CD4-positive, alpha-beta memory T cell (primary cell): Measurements from ENCODE around the gene THEMIS. TPM values are rescaled to one million over a fixed set of nuclear protein-coding genes. Genes with fewer than 3 reads are reported as not detected.

ENCODE experiments used
- CTCF ChIA-PET: fragments of 350-600 bp; sonication (Branson Sonifier 250); formaldehyde crosslinking; loops from one replicate; lab custom pipeline; 2021; ENCODE audit warnings: inconsistent platforms; ENCODE audit not compliant: partially characterized antibody; lab: Charles Lee
- POLR2A ChIA-PET: fragments of 350-600 bp; sonication (Branson Sonifier 250); formaldehyde crosslinking; loops from one replicate; lab custom pipeline; 2021; ENCODE audit not compliant: partially characterized antibody; lab: Charles Lee
- DNase-seq, 5 donors: peaks; one replicate each; pipeline versions ENCODE4 v3.0.0 to v3.0.0-alpha.2; 2020 to 2022; ENCODE audit warnings: mixed read lengths in 1 of 5
- H3K27ac ChIP-seq: one replicate; pipeline ENCODE4 v1.7.0; 2013; ENCODE audit warnings: low read depth, low read length
- H3K27me3 ChIP-seq: 2 replicates; pipeline ENCODE4 v1.7.0; 2013; ENCODE audit warnings: mild to moderate bottlenecking, low read length, moderate library complexity; ENCODE audit not compliant: insufficient read depth
- H3K36me3 ChIP-seq: 2 replicates; pipeline ENCODE4 v1.7.0; 2013; ENCODE audit warnings: mild to moderate bottlenecking, low read length, moderate library complexity; ENCODE audit not compliant: insufficient read depth
- H3K4me1 ChIP-seq: 2 replicates; pipeline ENCODE4 v1.7.0; 2013; ENCODE audit warnings: mild to moderate bottlenecking, low read length, moderate library complexity; ENCODE audit not compliant: insufficient read depth
- H3K4me3 ChIP-seq, 2 donors: one replicate each; pipeline ENCODE4 v1.7.0; 2013; ENCODE audit warnings: low read length in 2 of 2, mild to moderate bottlenecking in 1 of 2
- H3K9me3 ChIP-seq, 2 donors: one replicate each; pipeline ENCODE4 v1.7.0; 2013; ENCODE audit warnings: low read length in 2 of 2, control low read depth in 1 of 2; ENCODE audit not compliant: control insufficient read depth in 1 of 2
- H3K27ac Mint-ChIP-seq, 7 donors: one replicate each; pipeline ENCODE4 v1.8.0; 2020 to 2021; ENCODE audit warnings: mixed read lengths in 7 of 7, mild to moderate bottlenecking in 6 of 7, inconsistent platforms in 3 of 7, moderate library complexity in 3 of 7
- H3K27me3 Mint-ChIP-seq, 2 donors: one replicate each; pipeline ENCODE4 v1.8.0; 2020 to 2021; ENCODE audit warnings: mixed read lengths in 2 of 2
- H3K36me3 Mint-ChIP-seq, 2 donors: one replicate each; pipeline ENCODE4 v1.8.0; 2020 to 2021; ENCODE audit warnings: mixed read lengths in 2 of 2, inconsistent platforms in 1 of 2, mild to moderate bottlenecking in 1 of 2
- H3K4me1 Mint-ChIP-seq, 4 donors: one replicate each; pipeline ENCODE4 v1.8.0; 2020 to 2021; ENCODE audit warnings: mixed read lengths in 4 of 4, mild to moderate bottlenecking in 1 of 4
- H3K4me3 Mint-ChIP-seq, 8 donors: one replicate each; pipeline ENCODE4 v1.8.0; 2020 to 2021; ENCODE audit warnings: mixed read lengths in 8 of 8, mild to moderate bottlenecking in 7 of 8, moderate library complexity in 6 of 8, inconsistent platforms in 3 of 8
- H3K9me3 Mint-ChIP-seq, 8 donors: one replicate each; pipeline ENCODE4 v1.8.0; 2020 to 2021; ENCODE audit warnings: mixed read lengths in 8 of 8, mild to moderate bottlenecking in 5 of 8, inconsistent platforms in 3 of 8, moderate library complexity in 1 of 8
- intact Hi-C: fragments of 100-400 bp; cut with micrococcal nuclease; formaldehyde crosslinking; loops from one replicate; pipeline ENCODE4 v1.15.1; 2023
- polyA plus RNA-seq, 2 donors: library from polyadenylated mRNA; unstranded; fragments of 300-500 nt; fragmentation: Illumina TruSeq; gene quantifications; one replicate each; pipeline ENCODE4 v1.2.3, GENCODE V29; 2021
- total RNA-seq, 2 experiments: library from RNA; stranded (reverse); gene quantifications; one replicate each; pipeline ENCODE4 v1.2.3, GENCODE V29; 2021

THEMIS gene
- total and polyA plus RNA-seq, 4 experiments from 2014 or later, result 58.1 to 112 (median 70.9) TPM

DNA sequence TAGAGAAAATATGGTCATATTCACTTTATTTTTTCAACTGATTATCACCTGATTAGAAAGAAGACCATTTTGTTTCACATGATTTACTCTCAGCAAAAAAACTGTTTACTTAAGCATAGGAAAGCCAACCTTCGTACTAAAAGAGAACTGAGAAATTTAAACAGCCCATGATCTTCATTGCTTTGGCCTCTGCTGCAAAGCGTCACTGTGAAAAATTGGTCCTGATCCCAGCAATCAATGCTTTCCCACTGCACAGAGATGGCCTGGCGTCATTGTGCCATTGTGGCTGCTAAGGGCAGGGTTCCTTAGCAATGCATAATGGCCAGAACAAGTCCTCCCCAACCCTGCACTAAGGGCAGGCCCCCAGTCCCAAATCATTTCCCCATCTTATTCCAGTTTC, 19.9 kb upstream of the THEMIS start:
- Histone ChIP-seq H3K9me3 (no peaks in the 10 kb centered on the region), H3K4me1 (peaks cover 75% of the 10 kb centered on the region), H3K27ac (no peak overlapping the region), H3K4me3 (no peak overlapping the region), H3K36me3 (no peaks in the 10 kb centered on the region), H3K27me3 (no peaks in the 10 kb centered on the region)
- H3K9me3 Mint-ChIP-seq, result peaks cover 0 to 6% (median 0%) of the 10 kb centered on the region in 8 donors
- H3K4me3 Mint-ChIP-seq, result peak overlapping the region in 5 of 8 donors; percentile 13 to 51 (median 31)
- DNase-seq, result no peak
- no peaks in the 10 kb centered on the region for H3K27me3 Mint-ChIP-seq
- peak overlapping the region in 5 of 7 donors; percentile 14 to 91 (median 24) for H3K27ac Mint-ChIP-seq
- ChIA-PET CTCF (interaction anchor here (0.9 to 1.6 kb wide), 2 partner anchors 12 to 65 kb away, joined by 3 to 6 read pairs; no protein-coding TSS in a partner anchor), POLR2A (interaction anchor here (0.6 to 2.7 kb wide), 4 partner anchors 15 to 51 kb away, joined by 4 to 14 read pairs (median 6); partner anchors contain the start of gene THEMIS)
- H3K4me1 Mint-ChIP-seq, result peaks cover 60 to 92% (median 72%) of the 10 kb centered on the region in 4 donors
- intact Hi-C loops, result no loop called here
- H3K36me3 Mint-ChIP-seq, result peaks cover 4 to 17% of the 10 kb centered on the region in 2 donors

DNA sequence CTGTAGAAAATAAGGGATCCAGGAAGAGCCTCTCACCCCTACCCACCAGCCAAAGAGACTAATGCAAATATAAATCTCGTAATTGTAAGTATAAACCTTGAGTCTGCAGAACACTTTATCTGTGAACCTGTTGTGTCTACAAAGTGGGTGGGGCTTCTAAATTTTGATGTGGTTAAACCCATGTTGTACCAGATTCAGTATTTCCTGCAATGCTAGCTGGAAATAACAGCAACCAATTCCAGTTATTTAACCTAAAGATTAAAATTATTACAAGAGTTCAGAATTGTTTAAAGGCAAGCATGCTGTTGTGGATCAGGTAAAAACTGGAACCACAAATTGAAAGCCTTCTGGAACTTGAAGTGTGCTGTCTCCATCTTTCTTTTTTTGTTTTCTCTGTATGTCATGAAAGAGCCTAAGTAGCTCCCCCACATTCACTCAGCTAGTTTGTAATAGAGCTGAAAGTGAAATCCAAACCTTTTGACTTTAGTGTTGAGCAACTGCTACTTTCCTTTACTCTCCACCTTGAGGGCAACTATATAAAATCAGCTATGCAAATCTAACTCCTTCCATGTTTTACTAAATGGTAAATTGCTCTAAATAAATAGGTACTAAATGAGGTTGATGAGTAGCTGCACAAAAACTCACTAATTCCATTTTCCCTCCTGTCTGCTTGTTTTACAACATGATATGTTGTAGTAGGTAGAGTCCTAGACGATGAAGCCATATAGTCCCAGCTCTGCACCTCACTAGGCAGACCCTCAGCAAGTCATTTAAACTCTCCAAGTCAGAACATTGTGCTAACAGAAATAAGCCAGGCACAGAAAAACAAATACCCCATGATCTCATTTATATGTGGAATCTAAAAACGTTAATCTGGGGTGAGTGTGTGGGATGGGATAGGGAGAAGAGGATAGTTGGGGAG, 17.9 kb upstream of the THEMIS start:
- Mint-ChIP-seq H3K4me1 (peaks cover 53 to 89% (median 71%) of the 10 kb centered on the region in 4 donors), H3K27ac (peak overlapping the region; percentile 86 to 98 (median 94)), H3K36me3 (peaks cover 0 to 23% of the 10 kb centered on the region in 2 donors), H3K9me3 (no peaks in the 10 kb centered on the region), H3K27me3 (no peaks in the 10 kb centered on the region), H3K4me3 (peak overlapping the region; percentile 93 to 99 (median 96))
- intact Hi-C loops, result loop anchor here (1.0 to 2.0 kb wide), 6 partner anchors 10 to 62 kb away; partner anchors contain the start of gene THEMIS
- ChIA-PET POLR2A (interaction anchor here (0.7 to 5.9 kb wide), 16 partner anchors 10 to 326 kb away, joined by 3 to 83 read pairs (median 11); partner anchors contain the start of gene THEMIS), CTCF (interaction anchor here (0.8 to 4.0 kb wide), 12 partner anchors 10 to 182 kb away, joined by 3 to 30 read pairs (median 5); no protein-coding TSS in a partner anchor)
- no peaks in the 10 kb centered on the region for H3K27me3 ChIP-seq
- no peaks in the 10 kb centered on the region for H3K36me3 ChIP-seq
- H3K4me3 ChIP-seq, result peak overlapping the region; percentile 59 to 68
- peak; percentile 72 to 79 (median 75) for DNase-seq
- no peaks in the 10 kb centered on the region for H3K9me3 ChIP-seq
- peaks cover 79% of the 10 kb centered on the region for H3K4me1 ChIP-seq
- peak overlapping the region; percentile 53 for H3K27ac ChIP-seq

DNA sequence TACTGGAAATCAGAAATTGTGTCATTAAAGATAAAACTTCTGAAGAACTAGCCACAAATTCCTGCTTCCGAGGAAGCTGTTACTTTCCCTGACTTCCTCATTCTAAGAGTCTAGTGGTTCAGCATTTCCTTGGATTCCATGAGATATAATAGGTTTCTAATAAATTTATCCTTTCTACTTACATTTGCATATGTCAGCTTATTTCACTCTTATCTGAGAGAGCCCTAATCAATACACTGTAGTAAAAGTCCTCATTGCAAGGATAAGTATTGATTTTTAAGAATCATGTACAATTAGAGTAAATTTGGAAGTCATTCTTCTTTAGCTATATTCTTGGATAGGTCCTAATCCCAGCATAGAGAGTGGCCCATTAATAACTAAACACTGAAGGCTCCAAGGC, 16.9 kb upstream of the THEMIS start:
- Histone ChIP-seq H3K36me3 (peaks cover 2% of the 10 kb centered on the region), H3K27ac (peak overlapping the region; percentile 53), H3K4me1 (peaks cover 79% of the 10 kb centered on the region), H3K9me3 (no peaks in the 10 kb centered on the region), H3K4me3 (peak overlapping the region; percentile 59 to 68), H3K27me3 (no peaks in the 10 kb centered on the region)
- DNase-seq, result no peak
- H3K4me3 Mint-ChIP-seq, result peak overlapping the region; percentile 93 to 99 (median 96)
- H3K36me3 Mint-ChIP-seq, result peaks cover 9 to 30% of the 10 kb centered on the region in 2 donors
- ChIA-PET POLR2A (interaction anchor here (1.3 to 5.9 kb wide), 12 partner anchors 9 to 54 kb away, joined by 4 to 83 read pairs (median 15); partner anchors contain the start of gene THEMIS), CTCF (interaction anchor here (0.8 to 4.0 kb wide), 8 partner anchors 9 to 62 kb away, joined by 3 to 30 read pairs (median 3); partner anchors contain the start of gene THEMIS)
- H3K27ac Mint-ChIP-seq, result peak overlapping the region; percentile 86 to 98 (median 94)
- no peaks in the 10 kb centered on the region for H3K27me3 Mint-ChIP-seq
- intact Hi-C loops, result loop anchor here (1.0 to 2.0 kb wide), 6 partner anchors 9 to 61 kb away; partner anchors contain the start of gene THEMIS
- H3K9me3 Mint-ChIP-seq, result peaks cover 0 to 5% (median 0%) of the 10 kb centered on the region in 8 donors
- peaks cover 52 to 88% (median 69%) of the 10 kb centered on the region in 4 donors for H3K4me1 Mint-ChIP-seq

DNA sequence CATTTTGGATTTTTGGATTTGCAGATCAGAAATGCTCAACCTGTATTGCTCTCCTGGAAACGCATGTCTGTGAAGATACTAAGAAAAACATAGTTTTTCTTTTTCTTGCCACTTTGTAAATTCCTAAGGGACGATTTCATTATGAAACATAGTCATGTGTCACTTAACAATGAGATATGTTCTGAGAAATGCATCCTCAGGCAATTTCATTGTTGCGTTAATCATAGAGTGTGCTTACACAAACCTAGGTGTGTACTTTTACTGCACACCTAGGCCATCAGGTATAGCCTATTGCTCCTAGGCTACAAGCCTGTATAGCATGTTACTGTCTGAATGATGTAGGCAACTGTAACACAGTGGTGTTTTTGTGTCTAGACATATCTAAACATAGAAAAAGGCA, 13.4 kb upstream of the THEMIS start:
- Mint-ChIP-seq H3K9me3 (peaks cover 0 to 20% (median 5%) of the 10 kb centered on the region in 8 donors), H3K4me1 (peaks cover 40 to 79% (median 61%) of the 10 kb centered on the region in 4 donors), H3K36me3 (peaks cover 31 to 51% of the 10 kb centered on the region in 2 donors), H3K27ac (peak overlapping the region in 1 of 7 donors; percentile 78), H3K27me3 (no peaks in the 10 kb centered on the region), H3K4me3 (peak overlapping the region in 5 of 8 donors; percentile 58 to 83 (median 82))
- ChIA-PET CTCF (interaction anchor here (1.3 to 1.9 kb wide), 2 partner anchors 14 to 59 kb away, joined by 4 to 5 read pairs; partner anchors contain the start of gene THEMIS), POLR2A (interaction anchor here (5.9 kb wide), 1 partner anchor 21 kb away, joined by 77 read pairs; no protein-coding TSS in a partner anchor)
- Histone ChIP-seq H3K9me3 (no peaks in the 10 kb centered on the region), H3K27ac (no peak overlapping the region), H3K36me3 (peaks cover 7% of the 10 kb centered on the region), H3K4me3 (no peak overlapping the region), H3K27me3 (no peaks in the 10 kb centered on the region), H3K4me1 (peaks cover 57% of the 10 kb centered on the region)
- intact Hi-C loops, result no loop called here
- no peak for DNase-seq

DNA sequence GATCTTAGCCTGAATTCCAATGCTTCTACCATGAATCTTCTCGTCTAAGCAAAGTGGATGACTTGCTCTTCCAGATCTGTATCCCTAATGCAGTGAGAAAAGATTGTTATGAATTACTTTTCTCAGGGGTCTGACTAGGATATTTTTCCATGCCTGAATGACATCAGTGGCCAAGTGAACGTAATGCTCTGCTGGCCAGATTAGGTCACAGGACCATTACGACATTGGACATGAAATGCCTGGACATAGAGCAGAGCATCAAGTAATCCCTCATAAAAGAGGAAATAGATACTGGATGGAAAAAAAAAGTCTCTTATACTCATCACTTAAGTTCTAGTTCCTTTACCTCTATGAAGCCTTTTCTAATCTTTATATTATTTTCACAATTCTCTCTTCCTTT, 12.1 kb upstream of the THEMIS start:
- intact Hi-C loops, result no loop called here
- H3K4me3 ChIP-seq, result no peak overlapping the region
- Mint-ChIP-seq H3K4me3 (peak overlapping the region in 3 of 8 donors; percentile 36 to 64 (median 55)), H3K36me3 (peaks cover 33 to 56% of the 10 kb centered on the region in 2 donors), H3K27ac (peak overlapping the region in 3 of 7 donors; percentile 10 to 43 (median 22)), H3K27me3 (no peaks in the 10 kb centered on the region), H3K9me3 (peaks cover 0 to 21% (median 7%) of the 10 kb centered on the region in 8 donors), H3K4me1 (peaks cover 39 to 77% (median 59%) of the 10 kb centered on the region in 4 donors)
- ChIA-PET CTCF (interaction anchor here (1.3 kb wide), 1 partner anchor 12 kb away, joined by 4 read pairs; the partner anchor contains the start of gene THEMIS), POLR2A (no interaction called here)
- H3K27me3 ChIP-seq, result no peaks in the 10 kb centered on the region
- H3K27ac ChIP-seq, result no peak overlapping the region
- peaks cover 7% of the 10 kb centered on the region for H3K36me3 ChIP-seq
- peaks cover 50% of the 10 kb centered on the region for H3K4me1 ChIP-seq
- no peak for DNase-seq
- H3K9me3 ChIP-seq, result no peaks in the 10 kb centered on the region

DNA sequence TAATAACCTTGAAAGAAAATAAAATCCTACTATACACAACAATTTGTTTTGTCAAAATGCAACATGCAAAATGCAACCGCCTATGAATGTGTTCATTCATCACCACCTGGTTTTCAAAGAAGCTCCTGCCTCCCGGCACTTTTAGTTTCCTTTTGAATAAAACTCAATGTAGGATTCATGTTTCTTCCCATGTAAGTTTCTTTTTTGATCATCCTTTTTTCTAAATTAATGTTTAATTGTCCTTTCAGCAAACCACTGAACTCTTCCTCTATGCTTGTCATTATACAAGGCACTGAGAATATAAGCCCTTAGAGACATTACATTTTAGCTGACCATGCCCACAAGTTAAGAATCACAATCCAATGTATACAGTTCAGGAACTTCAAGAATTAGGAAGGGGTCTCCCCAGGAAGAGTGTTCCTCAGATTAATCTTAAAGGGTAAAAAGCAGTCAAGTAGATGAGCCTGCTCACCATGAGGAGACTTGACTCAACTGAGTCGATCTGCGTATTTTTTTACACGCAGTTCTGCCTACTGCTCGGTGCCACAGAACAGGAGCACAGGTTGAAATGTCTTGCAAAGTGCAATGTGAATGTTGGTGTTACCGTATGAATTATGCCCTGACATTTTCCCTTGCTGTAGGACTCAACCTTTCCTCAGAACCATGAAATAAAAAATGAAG, 7.2 kb upstream of the THEMIS start:
- Mint-ChIP-seq H3K27ac (peak overlapping the region; percentile 87 to 98 (median 95)), H3K36me3 (peaks cover 31 to 38% of the 10 kb centered on the region in 2 donors), H3K9me3 (peaks cover 0 to 25% (median 9%) of the 10 kb centered on the region in 8 donors), H3K4me1 (peaks cover 48 to 76% (median 60%) of the 10 kb centered on the region in 4 donors), H3K4me3 (peak overlapping the region; percentile 82 to 98 (median 90)), H3K27me3 (no peaks in the 10 kb centered on the region)
- H3K4me3 ChIP-seq, result peak overlapping the region; percentile 44 to 72
- no peaks in the 10 kb centered on the region for H3K9me3 ChIP-seq
- intact Hi-C loops, result loop anchor here (1.0 to 2.0 kb wide), 2 partner anchors 10 to 65 kb away; no protein-coding TSS in a partner anchor
- H3K4me1 ChIP-seq, result peaks cover 56% of the 10 kb centered on the region
- no peaks in the 10 kb centered on the region for H3K27me3 ChIP-seq
- ChIA-PET POLR2A (interaction anchor here (1.0 to 5.8 kb wide), 16 partner anchors 9 to 69 kb away, joined by 3 to 83 read pairs (median 4); partner anchors contain the start of gene THEMIS), CTCF (interaction anchor here (1.0 to 4.9 kb wide), 4 partner anchors 10 to 52 kb away, joined by 3 to 30 read pairs (median 10); no protein-coding TSS in a partner anchor)
- H3K36me3 ChIP-seq, result peaks cover 7% of the 10 kb centered on the region
- peak overlapping the region; percentile 77 for H3K27ac ChIP-seq
- DNase-seq, result peak in 4 of 5 donors; percentile 36 to 43 (median 39)
